ENCODE results near the gene COL4A3.

COL4A3 gene

GRCh38 chr2:227163998-227164762 is at the start of gene COL4A3, which contains the start of gene COL4A4:
TSS of gene COL4A3 (plus strand) at chr2:227164624. CDS start at chr2:227164727, 103 bp downstream.
TSS of gene COL4A4 (minus strand) at chr2:227164205. CDS start at chr2:227147483, 16,722 bp downstream.
- no peak for DNase-seq (ENCODE audit: low read depth)

- no peak for DNase-seq (ENCODE audit: low read depth)
Observed at GRCh38 chr2:227115761-227116160, 48.7 kb upstream of the COL4A3 start.

GRCh38 chr2:227117027-227117426 is 47.4 kb upstream of the COL4A3 start:
- no peak for DNase-seq (ENCODE audit: low read depth)

- DNase-seq (ENCODE audit: low read depth) = no peak
Observed at GRCh38 chr2:227117852-227118251, 46.6 kb upstream of the COL4A3 start.

GRCh38 chr2:227118353-227118752 is 46.1 kb upstream of the COL4A3 start:
- no peak for DNase-seq (ENCODE audit: low read depth)

- DNase-seq (ENCODE audit: low read depth) = no peak
Observed at GRCh38 chr2:227123697-227124096, 40.7 kb upstream of the COL4A3 start.

- no peak for DNase-seq (ENCODE audit: low read depth)
Observed at GRCh38 chr2:227124811-227125210, 39.6 kb upstream of the COL4A3 start.

- DNase-seq (ENCODE audit: low read depth) = no peak
Observed at GRCh38 chr2:227125506-227125905, 38.9 kb upstream of the COL4A3 start.

GRCh38 chr2:227127201-227127600 is 37.2 kb upstream of the COL4A3 start:
- no peak for DNase-seq (ENCODE audit: low read depth)

- DNase-seq (ENCODE audit: low read depth) = no peak
Observed at GRCh38 chr2:227130636-227131035, 33.8 kb upstream of the COL4A3 start.

GRCh38 chr2:227132986-227133385 is 31.4 kb upstream of the COL4A3 start:
- DNase-seq (ENCODE audit: low read depth) = no peak

- DNase-seq (ENCODE audit: low read depth) = no peak
Observed at GRCh38 chr2:227134591-227134990, 29.8 kb upstream of the COL4A3 start.

- no peak for DNase-seq (ENCODE audit: low read depth)
Observed at GRCh38 chr2:227141301-227141700, 23.1 kb upstream of the COL4A3 start.

- no peak for DNase-seq (ENCODE audit: low read depth)
Observed at GRCh38 chr2:227143895-227144294, 20.5 kb upstream of the COL4A3 start.

- DNase-seq (ENCODE audit: low read depth) = no peak
Observed at GRCh38 chr2:227146456-227146855, 18.0 kb upstream of the COL4A3 start.

GRCh38 chr2:227147023-227147422 is 17.4 kb upstream of the COL4A3 start:
- no peak for DNase-seq (ENCODE audit: low read depth)

GRCh38 chr2:227148106-227148505 is 16.3 kb upstream of the COL4A3 start:
- DNase-seq (ENCODE audit: low read depth) = no peak

GRCh38 chr2:227150222-227150936 is 14.0 kb upstream of the COL4A3 start:
- no peak for DNase-seq (ENCODE audit: low read depth)

GRCh38 chr2:227152093-227152766 is 12.2 kb upstream of the COL4A3 start:
- no peak for DNase-seq (ENCODE audit: low read depth)

GRCh38 chr2:227153307-227153706 is 11.1 kb upstream of the COL4A3 start:
- no peak for DNase-seq (ENCODE audit: low read depth)

GRCh38 chr2:227153758-227154486 is 10.5 kb upstream of the COL4A3 start:
- no peak for DNase-seq (ENCODE audit: low read depth)

Measured in stimulated activated CD8-positive, alpha-beta memory T cell treated with anti-CD3 and anti-CD28 coated beads, Interleukin-15, amount 100 ng/mL, for 24 hours (primary cell).